ENCODE measurements around the gene MAPK8IP1. TPM values are rescaled to one million over a fixed set of nuclear protein-coding genes. Genes with fewer than 3 reads are reported as not detected.
A peak's percentile ranks its signal among the peaks of the same experiment; 100 is the strongest.
"Not testable (repeated sequence)": the region's sequence is repeated elsewhere in the genome, so short reads cannot be mapped to it uniquely, and the experiment has no call there.

The MAPK8IP1 gene
- 1 to 10 TPM in 4 of 5 donors, not detected in 1; 2.9 to 8.0 (median 6.2) TPM for total RNA-seq
- 1 to 10 TPM; 4.9 to 8.3 (median 7.6) TPM for polyA plus RNA-seq
- long read RNA-seq, donor 1, partial matches to known transcripts = 0 of 1 reads
- long read RNA-seq, donor 1, other reads (novel, unspliced or antisense) = 0 of 1 reads
- long read RNA-seq, donor 2, partial matches to known transcripts = 0 of 2 reads
- long read RNA-seq, donor 2, other reads (novel, unspliced or antisense) = 0 of 2 reads
- long read RNA-seq, donor 3, partial matches to known transcripts = 0 of 2 reads
- long read RNA-seq, donor 3, other reads (novel, unspliced or antisense) = 0 of 2 reads
- long read RNA-seq, donor 4, partial matches to known transcripts = 0 of 1 reads
- long read RNA-seq, donor 4, other reads (novel, unspliced or antisense) = 0 of 1 reads
- long read RNA-seq, donor 5 = 0 reads
- long read RNA-seq, donor 6, partial matches to known transcripts = 0 of 1 reads
- long read RNA-seq, donor 6, other reads (novel, unspliced or antisense) = 0 of 1 reads
- long read RNA-seq, donor 7, partial matches to known transcripts = 0 of 4 reads
- long read RNA-seq, donor 7, other reads (novel, unspliced or antisense) = 0 of 4 reads
- long read RNA-seq, donor 8 = 0 reads
- long read RNA-seq, donor 9 = 0 reads
- long read RNA-seq, donor 10 = 0 reads

DNA sequence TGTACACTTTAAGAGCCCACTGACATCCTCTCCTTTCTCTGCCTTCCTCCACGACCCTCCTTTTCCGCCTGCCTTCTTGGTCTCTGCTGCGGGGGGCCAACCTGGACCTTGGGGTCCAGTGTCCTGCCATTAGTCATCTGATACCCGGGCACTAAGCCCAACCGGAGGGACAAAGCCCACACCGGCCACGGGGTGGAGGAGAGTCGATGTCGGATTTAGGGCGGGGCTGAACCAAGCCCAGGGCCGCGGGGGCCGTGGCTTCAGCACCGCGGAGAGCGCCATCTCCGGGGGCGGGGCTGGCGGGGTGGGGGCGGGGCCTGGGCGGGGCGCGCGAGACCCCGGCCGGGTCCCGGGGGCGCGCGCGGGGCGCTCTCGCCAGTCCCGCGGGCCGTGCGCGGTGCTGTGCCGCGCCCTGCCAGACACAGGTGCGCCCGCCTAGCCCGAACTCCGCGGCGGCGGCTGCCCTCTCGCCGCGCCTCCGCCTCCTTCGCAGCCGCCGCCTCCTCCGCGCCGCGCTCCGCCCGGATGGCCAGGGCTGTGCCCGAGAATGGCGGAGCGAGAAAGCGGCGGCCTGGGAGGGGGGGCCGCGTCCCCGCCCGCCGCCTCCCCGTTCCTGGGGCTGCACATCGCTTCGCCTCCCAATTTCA is at the start of gene MAPK8IP1:
TSS of gene MAPK8IP1 (plus strand) at position 378 of the 647 bp plus-strand sequence. CDS start at position 548, 170 bp downstream.
- intact Hi-C loops (cut with DNase I; ENCODE audit: low total_unique reads) = no loop called here
- H3K27ac ChIP-seq = peak within 1 kb of the TSS in 1 of 5 donors; percentile 42
- H3K9me3 ChIP-seq = no peaks in the 10 kb centered on the region
- TF ChIP-seq POLR2A (IDR thresholded peaks at IDR 0.05) = no peak
- no peak for TF ChIP-seq CTCF (IDR thresholded peaks at IDR 0.05)
- no peak for TF ChIP-seq EP300 (IDR thresholded peaks at IDR 0.05)
- peak in 1 of 3 donors; percentile 16 for TF ChIP-seq POLR2AphosphoS5 (IDR thresholded peaks at IDR 0.05)
- H3K27me3 ChIP-seq = peaks cover 0 to 10% (median 0%) of the 10 kb centered on the region in 3 donors
- peak; percentile 62 to 84 for DNase-seq
- WGBS, 5 donors = 1 to 4% (median 2%) methylated on average over 23 to 73 of the region's 73 CpGs
- peaks cover 8 to 35% (median 12%) of the 10 kb centered on the region in 4 donors for H3K4me1 ChIP-seq
- peak within 1 kb of the TSS; percentile 49 to 65 (median 60) for H3K4me3 ChIP-seq
- peaks cover 22 to 33% (median 25%) of the 10 kb centered on the region in 4 donors for H3K36me3 ChIP-seq

- no peak overlapping the region for H3K27ac ChIP-seq
These were observed 46.2 kb upstream of the MAPK8IP1 start for GRCh38 chr11:45839204-45839603.

GRCh38 chr11:45840251-45840650 is 45.2 kb upstream of the MAPK8IP1 start:
- H3K27me3 ChIP-seq; DNase-seq; intact Hi-C loops (cut with DNase I; ENCODE audit: low total_unique reads); H3K9me3 ChIP-seq; H3K27ac ChIP-seq; H3K36me3 ChIP-seq; H3K4me3 ChIP-seq: not testable (repeated sequence)
- peaks cover 6 to 15% (median 7%) of the 10 kb centered on the region in 4 donors for H3K4me1 ChIP-seq
- 87 to 97% (median 92%) methylated on average over 13 of the region's 13 CpGs for WGBS, 5 donors

More at GRCh38 chr11:45839204-45839603, 46.2 kb upstream of the MAPK8IP1 start:
- Histone ChIP-seq H3K4me3 (no peak overlapping the region), H3K27me3 (no peaks in the 10 kb centered on the region), H3K36me3 (no peaks in the 10 kb centered on the region), H3K4me1 (peaks cover 5 to 17% (median 7%) of the 10 kb centered on the region in 4 donors), H3K9me3 (no peaks in the 10 kb centered on the region)
- no peak for TF ChIP-seq POLR2AphosphoS5 (IDR thresholded peaks at IDR 0.05)
- TF ChIP-seq POLR2A (IDR thresholded peaks at IDR 0.05) = no peak
- TF ChIP-seq CTCF (IDR thresholded peaks at IDR 0.05) = no peak
- TF ChIP-seq EP300 (IDR thresholded peaks at IDR 0.05) = no peak
- intact Hi-C loops (cut with DNase I; ENCODE audit: low total_unique reads) = no loop called here
- WGBS, 5 donors = 79 to 90% (median 88%) methylated on average over 6 of the region's 6 CpGs
- no peak for DNase-seq

- H3K4me3 ChIP-seq = peak overlapping the region in 2 of 4 donors; percentile 16 to 18
- H3K36me3 ChIP-seq = no peaks in the 10 kb centered on the region
- peak overlapping the region; percentile 79 to 95 (median 87) for H3K27ac ChIP-seq
- peak; percentile 96 to 97 for DNase-seq
- H3K27me3 ChIP-seq = no peaks in the 10 kb centered on the region
- H3K9me3 ChIP-seq = no peaks in the 10 kb centered on the region
- TF ChIP-seq POLR2AphosphoS5 (IDR thresholded peaks at IDR 0.05) = peak; percentile 39 to 85 (median 72)
- peak in 5 of 7 experiments; percentile 92 to 98 (median 95) for TF ChIP-seq CTCF (IDR thresholded peaks at IDR 0.05)
- TF ChIP-seq POLR2A (IDR thresholded peaks at IDR 0.05) = no peak
- peak; percentile 11 for TF ChIP-seq EP300 (IDR thresholded peaks at IDR 0.05)
- H3K4me1 ChIP-seq = peaks cover 7 to 33% (median 18%) of the 10 kb centered on the region in 4 donors
- intact Hi-C loops (cut with DNase I; ENCODE audit: low total_unique reads) = no loop called here
- 8 to 13% (median 9%) methylated on average over 22 of the region's 22 CpGs for WGBS, 5 donors
These were observed 42.1 kb upstream of the MAPK8IP1 start for GRCh38 chr11:45843158-45843924.

Measured in stomach (tissue), 19 donors.